ENCODE results near the gene NEFH.

Gene NEFH

DNA sequence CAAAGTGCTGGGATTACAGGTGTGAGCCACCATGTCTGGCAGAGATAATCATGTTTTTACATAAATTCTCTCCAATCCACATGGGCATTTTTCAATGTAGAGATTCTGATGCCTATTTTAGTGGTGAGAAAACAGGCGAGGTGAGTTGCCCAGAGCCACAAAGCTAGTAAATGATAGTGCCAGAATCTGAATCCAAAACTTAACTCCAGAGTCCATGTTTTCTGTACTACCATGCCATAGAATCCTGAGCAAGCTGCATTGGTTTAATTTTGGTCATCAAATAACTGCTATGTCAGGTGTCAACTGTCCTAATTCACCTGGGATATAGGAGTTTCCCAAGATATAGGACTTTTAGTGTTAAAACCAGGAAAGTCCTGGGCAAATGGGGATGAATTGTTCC, 13.6 kb downstream of the NEFH start:
- H3K4me3 Mint-ChIP-seq = no peak overlapping the region
- peaks cover 16 to 23% of the 10 kb centered on the region in 2 donors for H3K36me3 Mint-ChIP-seq
- peaks cover 22 to 24% of the 10 kb centered on the region in 2 donors for H3K4me1 Mint-ChIP-seq
- no peaks in the 10 kb centered on the region for H3K27me3 Mint-ChIP-seq
- DNase-seq (no peak), ATAC-seq (replicated peaks) (no peak)
- peaks cover 6 to 7% of the 10 kb centered on the region in 2 donors for H3K9me3 Mint-ChIP-seq
- no peak overlapping the region for H3K27ac Mint-ChIP-seq

DNA sequence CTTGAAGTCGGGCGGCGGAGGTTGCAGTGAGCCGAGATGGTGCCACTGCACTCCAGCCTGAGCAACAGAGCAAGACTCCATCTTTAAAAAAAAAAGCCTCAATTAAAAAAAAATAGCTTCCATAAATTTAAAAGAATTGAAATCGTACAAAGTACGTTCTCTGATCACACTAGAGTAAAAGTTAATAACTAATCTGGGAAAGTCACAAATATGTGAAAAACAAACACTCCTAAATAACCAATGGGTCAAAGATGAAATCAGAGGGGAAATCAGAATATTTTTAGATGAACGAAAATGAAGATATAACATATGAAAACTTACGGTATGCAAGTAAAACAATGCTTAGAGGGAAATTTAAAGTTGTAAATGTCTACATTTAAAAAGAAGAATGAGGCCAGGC, 19.8 kb downstream of the NEFH start:
- Mint-ChIP-seq H3K4me1 (peaks cover 0 to 3% of the 10 kb centered on the region in 2 donors), H3K4me3 (no peak overlapping the region), H3K27me3 (no peaks in the 10 kb centered on the region), H3K27ac (no peak overlapping the region), H3K36me3 (peaks cover 33 to 42% of the 10 kb centered on the region in 2 donors), H3K9me3 (peaks cover 2 to 4% of the 10 kb centered on the region in 2 donors)
- DNase-seq (no peak), ATAC-seq (replicated peaks) (no peak)

DNA sequence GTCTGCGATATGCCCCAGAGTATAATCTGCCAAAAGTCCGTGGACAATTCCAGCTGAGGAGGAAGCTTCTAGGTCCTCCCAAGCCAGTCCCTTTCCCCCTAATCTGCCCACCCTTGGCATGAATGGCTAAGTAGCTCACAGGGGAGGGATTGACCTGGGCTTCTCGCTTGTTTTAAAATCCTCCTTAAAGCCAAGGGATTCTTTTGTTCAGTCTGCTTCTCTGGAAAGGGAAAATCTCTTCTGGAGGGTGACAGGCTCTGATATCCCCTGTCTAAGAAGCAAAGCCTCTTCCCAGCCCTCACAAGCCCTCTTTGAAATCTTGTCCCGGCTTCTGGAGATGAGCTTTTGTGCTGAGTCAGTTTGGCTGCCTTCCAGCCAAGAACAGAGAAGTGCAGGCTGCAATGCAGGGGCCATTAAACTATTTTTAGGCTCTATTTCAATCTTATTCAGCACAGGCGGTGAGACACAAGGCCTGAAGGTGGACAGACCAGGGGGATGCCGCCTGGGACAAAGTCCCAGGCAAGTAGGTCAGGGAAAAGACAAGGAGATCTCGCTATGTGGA, 23.9 kb downstream of the NEFH start:
- Mint-ChIP-seq H3K9me3 (no peaks in the 10 kb centered on the region), H3K4me1 (peaks cover 0 to 2% of the 10 kb centered on the region in 2 donors), H3K4me3 (no peak overlapping the region), H3K27me3 (no peaks in the 10 kb centered on the region), H3K36me3 (peaks cover 36 to 54% of the 10 kb centered on the region in 2 donors), H3K27ac (no peak overlapping the region)
- ATAC-seq (replicated peaks) = no peak
- DNase-seq = no peak

DNA sequence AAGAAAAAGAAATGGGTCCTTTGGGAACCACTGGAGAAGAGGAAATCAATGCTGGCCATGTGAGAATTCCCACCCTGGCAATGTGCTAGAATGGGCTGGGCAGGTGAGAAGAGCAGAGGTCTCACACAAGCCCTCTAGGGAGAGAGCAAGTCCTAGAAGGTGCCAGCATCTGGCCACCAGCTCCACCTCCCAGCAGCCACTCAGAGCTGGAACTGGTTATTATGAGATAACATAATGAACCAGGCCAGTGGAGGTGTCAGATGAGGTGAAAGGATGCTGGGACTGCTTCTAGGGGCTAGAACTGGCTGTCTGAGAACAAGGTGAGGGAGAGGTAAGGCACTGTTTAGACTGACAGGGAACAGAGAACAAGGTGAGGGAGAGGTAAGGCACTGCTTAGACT, 29.3 kb downstream of the NEFH start:
- H3K36me3 Mint-ChIP-seq = peaks cover 29 to 55% of the 10 kb centered on the region in 2 donors
- ATAC-seq (replicated peaks) = no peak
- no peaks in the 10 kb centered on the region for H3K9me3 Mint-ChIP-seq
- no peak overlapping the region for H3K4me3 Mint-ChIP-seq
- peaks cover 7 to 13% of the 10 kb centered on the region in 2 donors for H3K4me1 Mint-ChIP-seq
- H3K27me3 Mint-ChIP-seq = no peaks in the 10 kb centered on the region
- no peak for DNase-seq
- H3K27ac Mint-ChIP-seq = peak overlapping the region; percentile 51

DNA sequence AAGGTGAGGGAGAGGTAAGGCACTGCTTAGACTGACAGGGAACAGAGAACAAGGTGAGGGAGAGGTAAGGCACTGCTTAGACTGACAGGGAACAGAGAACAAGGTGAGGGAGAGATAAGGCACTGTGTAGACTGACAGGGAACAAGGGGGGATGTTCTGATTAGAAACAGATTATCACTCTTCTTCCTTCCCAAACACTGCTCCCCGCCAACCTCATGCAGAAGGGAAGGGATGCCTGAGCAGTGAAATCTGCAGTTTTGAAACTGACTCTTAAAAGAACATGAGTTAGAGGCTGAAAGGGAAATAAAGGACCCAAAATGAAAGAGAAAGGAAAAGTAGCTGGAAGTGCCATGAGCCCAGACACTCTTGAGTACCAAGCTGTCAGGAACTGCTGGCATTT, 29.8 kb downstream of the NEFH start:
- H3K4me1 Mint-ChIP-seq = peaks cover 7 to 13% of the 10 kb centered on the region in 2 donors
- peaks cover 30 to 57% of the 10 kb centered on the region in 2 donors for H3K36me3 Mint-ChIP-seq
- H3K27ac Mint-ChIP-seq = no peak overlapping the region
- no peaks in the 10 kb centered on the region for H3K9me3 Mint-ChIP-seq
- ATAC-seq (replicated peaks) (no peak), DNase-seq (no peak)
- no peak overlapping the region for H3K4me3 Mint-ChIP-seq
- H3K27me3 Mint-ChIP-seq = no peaks in the 10 kb centered on the region

DNA sequence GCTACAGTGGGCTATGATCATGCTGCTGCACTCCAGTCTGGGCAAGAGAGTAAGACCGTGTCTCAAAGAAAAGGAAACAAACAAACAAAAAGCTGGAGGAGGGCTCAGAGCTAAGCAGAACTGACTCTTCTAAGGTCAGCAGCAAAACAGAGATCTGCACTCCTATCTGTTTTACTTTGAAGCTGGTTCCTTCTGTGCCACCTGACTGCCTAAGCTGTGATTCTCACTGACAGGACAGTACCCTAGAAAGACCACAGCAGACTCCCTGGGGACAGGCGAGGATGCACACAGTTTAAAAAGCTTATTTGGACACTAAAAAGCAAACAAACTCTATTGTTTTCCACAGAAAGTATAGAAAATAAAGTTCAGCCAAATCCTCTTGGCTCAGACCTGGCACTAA, 30.5 kb downstream of the NEFH start:
- DNase-seq (no peak), ATAC-seq (replicated peaks) (peak; percentile 69 to 71)
- no peak overlapping the region for H3K4me3 Mint-ChIP-seq
- peak overlapping the region; percentile 27 for H3K27ac Mint-ChIP-seq
- H3K4me1 Mint-ChIP-seq = peaks cover 7 to 13% of the 10 kb centered on the region in 2 donors
- H3K9me3 Mint-ChIP-seq = no peaks in the 10 kb centered on the region
- H3K27me3 Mint-ChIP-seq = no peaks in the 10 kb centered on the region
- H3K36me3 Mint-ChIP-seq = peaks cover 31 to 53% of the 10 kb centered on the region in 2 donors

DNA sequence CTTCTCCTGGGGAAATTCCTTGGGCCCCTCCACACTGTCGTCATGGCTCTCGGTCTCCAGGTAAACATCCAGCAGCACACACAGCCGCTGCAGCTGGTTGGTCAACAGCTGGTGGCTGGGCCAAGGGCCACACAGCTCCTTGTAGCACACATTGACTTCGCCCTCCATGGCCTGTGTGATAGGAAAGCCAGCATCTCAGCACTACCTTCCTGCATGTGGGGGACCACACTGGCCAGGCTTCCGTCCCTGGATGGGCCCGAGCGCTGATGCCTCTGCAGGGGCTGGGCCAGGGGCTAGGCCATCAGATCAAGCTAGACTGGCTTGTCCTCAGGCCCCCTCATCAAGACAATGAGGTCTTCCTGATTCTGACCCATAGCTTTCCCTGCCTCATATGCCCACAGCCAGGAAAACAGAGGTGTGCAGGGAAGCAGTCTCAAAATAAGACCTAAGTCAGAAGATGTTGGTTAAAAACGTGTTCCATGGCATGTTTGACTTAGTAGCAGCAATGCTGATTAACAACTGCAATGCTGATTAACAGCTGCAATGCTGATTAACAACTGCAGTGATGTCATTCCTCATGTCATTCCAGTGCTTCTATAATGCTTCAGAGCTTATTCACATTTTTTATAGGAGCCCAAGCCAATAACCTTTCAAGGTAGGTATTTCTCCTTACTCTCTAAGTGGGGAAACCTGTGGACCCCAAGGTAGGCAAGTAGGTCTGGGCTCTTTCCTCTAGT, 31.3 kb downstream of the NEFH start:
- no peak overlapping the region for H3K4me3 Mint-ChIP-seq
- no peak for ATAC-seq (replicated peaks)
- no peaks in the 10 kb centered on the region for H3K27me3 Mint-ChIP-seq
- H3K27ac Mint-ChIP-seq = no peak overlapping the region
- DNase-seq = no peak
- H3K9me3 Mint-ChIP-seq = no peaks in the 10 kb centered on the region
- H3K4me1 Mint-ChIP-seq = peaks cover 7 to 13% of the 10 kb centered on the region in 2 donors
- peaks cover 37 to 58% of the 10 kb centered on the region in 2 donors for H3K36me3 Mint-ChIP-seq

DNA sequence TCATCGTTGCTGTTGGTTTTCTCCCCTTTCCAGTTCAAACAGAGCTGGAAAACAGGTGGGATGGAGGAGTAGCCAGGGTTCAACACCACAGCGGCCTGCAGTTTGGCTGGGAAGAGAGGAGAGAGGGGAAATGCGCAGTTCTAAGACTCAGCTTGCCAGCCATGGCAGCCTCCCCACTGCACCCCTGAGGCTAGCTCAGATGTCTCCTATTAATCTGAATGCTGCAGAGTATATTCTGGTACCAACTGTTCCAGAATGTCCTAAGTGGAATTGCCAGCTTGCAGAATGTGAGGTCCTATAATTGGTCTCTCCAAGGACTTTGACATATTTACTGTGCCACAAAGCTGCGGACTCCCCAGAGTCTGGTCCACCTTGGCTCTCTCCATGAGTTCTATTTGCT, 32.0 kb downstream of the NEFH start:
- no peaks in the 10 kb centered on the region for H3K27me3 Mint-ChIP-seq
- no peaks in the 10 kb centered on the region for H3K9me3 Mint-ChIP-seq
- DNase-seq = no peak
- H3K4me1 Mint-ChIP-seq = peaks cover 7 to 13% of the 10 kb centered on the region in 2 donors
- peaks cover 40 to 59% of the 10 kb centered on the region in 2 donors for H3K36me3 Mint-ChIP-seq
- no peak for ATAC-seq (replicated peaks)
- H3K27ac Mint-ChIP-seq = no peak overlapping the region
- H3K4me3 Mint-ChIP-seq = no peak overlapping the region

DNA sequence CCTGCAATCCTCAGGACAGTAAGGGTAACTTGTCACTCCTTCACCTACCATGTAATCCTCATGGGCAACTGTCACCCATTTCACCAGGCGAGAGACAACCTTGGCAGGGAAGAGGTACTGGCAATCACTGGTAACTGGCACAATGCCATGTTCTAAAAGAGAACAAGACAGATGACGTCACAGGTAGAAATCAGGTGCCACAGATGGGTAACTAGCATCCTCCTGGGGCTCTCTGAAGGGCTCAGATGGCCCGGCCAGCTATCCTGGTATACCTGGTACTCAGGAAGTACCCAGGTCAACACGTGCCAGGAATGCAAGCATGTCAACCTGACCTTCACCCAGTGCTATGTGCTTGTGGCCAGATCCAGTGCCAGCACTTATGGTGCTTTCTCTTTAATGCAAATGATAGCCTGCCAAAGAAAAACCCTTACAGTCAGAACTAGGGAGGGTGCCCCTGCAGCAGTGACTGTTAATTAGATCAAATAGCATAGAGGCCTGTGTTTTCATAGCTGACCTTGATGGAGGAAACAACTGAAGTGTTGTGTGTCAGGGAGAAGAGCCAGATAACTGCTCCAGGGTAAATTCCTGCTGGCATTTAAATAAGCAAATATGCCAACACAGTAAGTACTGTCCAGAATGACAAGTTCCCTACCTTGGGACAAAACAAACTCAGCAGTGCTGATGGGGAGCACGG, 37.3 kb downstream of the NEFH start:
- Mint-ChIP-seq H3K4me3 (no peak overlapping the region), H3K36me3 (peaks cover 41 to 52% of the 10 kb centered on the region in 2 donors), H3K27me3 (no peaks in the 10 kb centered on the region), H3K9me3 (no peaks in the 10 kb centered on the region), H3K27ac (no peak overlapping the region), H3K4me1 (no peaks in the 10 kb centered on the region)
- ATAC-seq (replicated peaks) (peak in 1 of 2 donors; percentile 18), DNase-seq (no peak)

DNA sequence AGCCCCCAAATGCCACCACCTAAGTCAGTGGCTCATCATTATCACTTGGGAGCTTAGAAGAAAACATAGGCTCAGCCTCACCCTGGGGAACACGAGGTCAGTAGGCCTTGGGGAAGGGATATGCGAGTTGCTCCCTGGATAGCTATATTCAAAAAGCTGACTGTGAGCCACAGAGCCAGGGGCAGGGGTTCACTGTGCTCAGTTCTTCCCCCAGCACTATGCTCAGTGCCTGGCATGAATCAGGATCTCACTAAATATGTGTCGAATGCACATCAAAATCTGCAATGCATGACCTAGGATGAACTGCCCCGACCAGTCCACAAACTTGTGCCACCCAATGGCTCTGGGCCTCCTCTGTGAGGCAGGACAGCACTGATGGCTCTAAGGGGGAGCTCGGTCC, 38.4 kb downstream of the NEFH start:
- H3K27ac Mint-ChIP-seq = no peak overlapping the region
- H3K4me1 Mint-ChIP-seq = no peaks in the 10 kb centered on the region
- H3K9me3 Mint-ChIP-seq = no peaks in the 10 kb centered on the region
- H3K27me3 Mint-ChIP-seq = no peaks in the 10 kb centered on the region
- DNase-seq (no peak), ATAC-seq (replicated peaks) (no peak)
- peaks cover 39 to 51% of the 10 kb centered on the region in 2 donors for H3K36me3 Mint-ChIP-seq
- no peak overlapping the region for H3K4me3 Mint-ChIP-seq

DNA sequence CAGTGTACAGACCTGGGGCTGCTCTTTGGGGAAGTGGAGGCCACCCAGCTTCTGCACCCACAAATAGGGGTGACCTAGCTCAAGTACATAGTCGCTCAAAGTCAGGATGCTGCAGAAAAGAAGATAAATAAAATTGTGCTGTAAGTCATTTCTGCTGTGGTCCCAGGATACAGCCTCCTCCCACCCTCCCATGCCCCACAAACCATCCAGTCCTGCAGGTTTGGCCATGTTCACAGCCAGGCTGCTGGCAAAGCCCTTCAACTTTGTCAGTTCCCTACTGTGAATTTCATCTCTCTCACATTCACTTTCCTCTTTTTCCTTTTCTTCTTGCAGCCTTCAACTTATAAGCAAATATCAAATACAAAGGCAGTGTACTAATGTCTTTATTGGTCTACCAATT, 40.0 kb downstream of the NEFH start:
- Mint-ChIP-seq H3K9me3 (no peaks in the 10 kb centered on the region), H3K27me3 (no peaks in the 10 kb centered on the region), H3K4me3 (no peak overlapping the region), H3K36me3 (peaks cover 43 to 62% of the 10 kb centered on the region in 2 donors), H3K4me1 (no peaks in the 10 kb centered on the region), H3K27ac (peak overlapping the region; percentile 14)
- DNase-seq = no peak
- no peak for ATAC-seq (replicated peaks)

DNA sequence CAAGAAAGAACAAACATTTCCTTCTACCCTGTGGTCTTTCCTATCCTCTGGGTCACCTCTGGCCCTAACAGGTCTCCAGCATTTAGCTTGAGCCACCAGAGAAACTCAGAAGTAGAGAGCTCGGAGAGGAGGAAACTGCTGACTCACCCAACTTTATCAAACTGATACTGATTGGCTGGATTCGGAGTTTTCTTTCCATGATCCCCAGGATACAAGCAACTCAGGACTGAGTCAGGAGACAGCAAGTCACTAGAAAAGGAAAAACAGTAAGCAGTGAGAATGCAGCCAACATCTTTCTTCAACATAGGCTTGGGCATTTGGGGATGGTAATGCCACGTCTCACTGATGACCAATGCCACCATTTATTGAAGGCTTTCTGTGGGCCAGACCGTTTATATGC, 40.8 kb downstream of the NEFH start:
- H3K36me3 Mint-ChIP-seq = peaks cover 47 to 68% of the 10 kb centered on the region in 2 donors
- no peak overlapping the region for H3K27ac Mint-ChIP-seq
- DNase-seq (no peak), ATAC-seq (replicated peaks) (no peak)
- H3K9me3 Mint-ChIP-seq = no peaks in the 10 kb centered on the region
- no peak overlapping the region for H3K4me3 Mint-ChIP-seq
- H3K4me1 Mint-ChIP-seq = no peaks in the 10 kb centered on the region
- H3K27me3 Mint-ChIP-seq = no peaks in the 10 kb centered on the region

DNA sequence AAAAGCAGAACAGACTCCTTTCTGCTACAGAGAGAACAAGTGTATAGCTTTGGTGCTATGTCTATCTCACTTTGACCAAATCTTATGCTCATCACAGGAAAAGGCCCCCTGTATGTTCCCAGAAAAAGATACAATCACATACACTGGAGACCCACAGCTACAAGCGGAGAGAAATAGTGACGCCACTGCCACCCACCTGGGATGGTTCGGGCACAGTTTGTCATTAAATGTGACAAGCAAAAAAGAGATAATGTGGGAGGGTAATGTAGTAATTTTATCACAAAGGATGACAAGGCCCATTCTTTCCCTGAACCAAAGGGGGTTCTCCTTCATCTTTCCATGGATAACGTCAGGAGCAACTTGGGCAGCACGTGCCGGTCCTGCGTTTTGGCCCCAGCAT, 41.5 kb downstream of the NEFH start:
- peaks cover 46 to 67% of the 10 kb centered on the region in 2 donors for H3K36me3 Mint-ChIP-seq

DNA sequence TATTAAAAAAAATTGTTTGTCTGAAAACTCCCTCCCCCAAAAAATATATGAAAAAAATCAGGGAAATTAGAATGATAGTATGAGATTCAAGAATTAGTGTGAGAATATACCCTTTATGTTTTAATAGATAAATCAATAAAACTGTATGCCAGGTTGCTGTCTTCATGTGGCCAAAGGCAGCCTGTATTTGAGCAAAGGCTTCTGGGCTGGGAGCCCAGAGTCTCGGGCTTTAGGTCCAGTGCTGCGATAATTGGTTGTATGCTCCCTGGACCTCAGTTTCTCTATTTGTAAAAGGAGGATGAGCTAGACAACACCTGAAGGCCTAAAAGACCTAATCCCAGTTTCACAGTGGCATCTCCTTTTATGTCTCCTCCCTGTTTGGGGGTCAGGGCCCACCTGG, 43.7 kb downstream of the NEFH start:
- DNase-seq = no peak
- Mint-ChIP-seq H3K27ac (no peak overlapping the region), H3K4me3 (no peak overlapping the region), H3K27me3 (no peaks in the 10 kb centered on the region), H3K36me3 (peaks cover 42 to 66% of the 10 kb centered on the region in 2 donors), H3K9me3 (no peaks in the 10 kb centered on the region), H3K4me1 (no peaks in the 10 kb centered on the region)
- ATAC-seq (replicated peaks) = no peak

More for the DNA sequence above, 41.5 kb downstream of the NEFH start:
- Mint-ChIP-seq H3K27me3 (no peaks in the 10 kb centered on the region), H3K9me3 (no peaks in the 10 kb centered on the region), H3K27ac (no peak overlapping the region), H3K4me3 (no peak overlapping the region), H3K4me1 (no peaks in the 10 kb centered on the region)
- ATAC-seq (replicated peaks) (no peak), DNase-seq (no peak)

All from stimulated activated naive B cell treated with anti-CD40 and anti-IgM and Interleukin-4, amounts not matched to agents 10 μg/mL and 1 μg/mL and 100 μg/mL, for 72 hours (primary cell).